PFSK-1 (cell line): Measurements from ENCODE around the gene WIF1.

Experiments used
- POLR2AphosphoS5 ChIP-seq: IDR thresholded peaks from 2 replicates; pipeline ENCODE4 v1.6.1; 2012; ENCODE audit warnings: low read depth, mild to moderate bottlenecking, control low read depth, low read length, moderate library complexity
- REST ChIP-seq, 2 experiments: IDR thresholded peaks; 2 replicates each; pipeline versions ENCODE4 v1.6.1 to v1.8.0; 2011 to 2012; ENCODE audit warnings: low read depth in 2 of 2, low read length in 2 of 2, control low read depth in 1 of 2, inconsistent platforms in 1 of 2, mild to moderate bottlenecking in 1 of 2, moderate library complexity in 1 of 2; ENCODE audit not compliant: insufficient read depth in 1 of 2
- SIN3A ChIP-seq: IDR thresholded peaks from 2 replicates; pipeline ENCODE4 v1.6.1; 2012; ENCODE audit warnings: mild to moderate bottlenecking, low read length, moderate library complexity, borderline replicate concordance; ENCODE audit not compliant: insufficient read depth
- TAF1 ChIP-seq: IDR thresholded peaks from 2 replicates; pipeline ENCODE4 v1.6.1; 2012; ENCODE audit warnings: low read length, control low read depth, borderline replicate concordance; ENCODE audit not compliant: insufficient read depth

GRCh38 chr12:65015850-65016249, 105.3 kb downstream of the WIF1 start:
- TF ChIP-seq POLR2AphosphoS5 (no peak), TAF1 (no peak), REST (IDR thresholded peaks at IDR 0.05; ENCODE audit: insufficient read depth in 1 of 2, low read depth in 2 of 2, low read length in 2 of 2) (no peak), SIN3A (no peak)
